H1 (cell line): ENCODE results near the gene SLC8A1. TPM values are rescaled to one million over a fixed set of nuclear protein-coding genes. Genes with fewer than 3 reads are reported as not detected.

Experiments
- POLR2A ChIP-seq, 2 experiments: IDR thresholded peaks; 1 replicate in 1 of 2; 2 replicates in 1 of 2; pipeline ENCODE4 v1.6.1; 2011; ENCODE audit warnings: low read depth in 2 of 2, low read length in 2 of 2, mild to moderate bottlenecking in 2 of 2; ENCODE audit errors: control extremely low read depth in 1 of 2
- YY1 ChIP-seq: IDR thresholded peaks from 2 replicates; pipeline ENCODE4 v1.6.1; 2011; ENCODE audit warnings: low read depth, mild to moderate bottlenecking, low read length
- polyA plus RNA-seq, 7 experiments: library from polyadenylated mRNA; depleted of rRNA in 3 of 7; stranded (reverse) in 5 of 7; unstranded in 2 of 7; fragments of >200 nt in 5 of 7; fragments of 200-250 nt in 2 of 7; gene quantifications; 1 replicate in 5 of 7; 2 replicates in 1 of 7; 4 replicates in 1 of 7; pipeline versions ENCODE4 v1.2.1 to v1.2.3, GENCODE V29; 2011 to 2013; ENCODE audit warnings: missing spikeins in 2 of 7, mixed read lengths in 2 of 7
- total RNA-seq: library from RNA; stranded (reverse); fragmentation: NEBNext Ultra II Directional; extraction: Animal tissue kit (Norgen Biotek cat#: 25700); gene quantifications from 2 replicates; pipeline ENCODE4 v1.2.1, GENCODE V29; 2021
- TF ChIP-seq, protein P1 (sequence below): fragments of 300-600 bp; sonication (generic); IDR thresholded peaks from 2 replicates; pipeline ENCODE4 v1.7.1; 2012; ENCODE audit warnings: low read length, moderate library complexity, mild to moderate bottlenecking, inconsistent platforms; ENCODE audit not compliant: insufficient replicate concordance

The SLC8A1 gene
- total and polyA plus RNA-seq, 2 of the 8 experiments (the other 6 are each of a cell fraction or from before 2014, with no cell fraction given): 0.68 to 3.6 TPM

DNA sequence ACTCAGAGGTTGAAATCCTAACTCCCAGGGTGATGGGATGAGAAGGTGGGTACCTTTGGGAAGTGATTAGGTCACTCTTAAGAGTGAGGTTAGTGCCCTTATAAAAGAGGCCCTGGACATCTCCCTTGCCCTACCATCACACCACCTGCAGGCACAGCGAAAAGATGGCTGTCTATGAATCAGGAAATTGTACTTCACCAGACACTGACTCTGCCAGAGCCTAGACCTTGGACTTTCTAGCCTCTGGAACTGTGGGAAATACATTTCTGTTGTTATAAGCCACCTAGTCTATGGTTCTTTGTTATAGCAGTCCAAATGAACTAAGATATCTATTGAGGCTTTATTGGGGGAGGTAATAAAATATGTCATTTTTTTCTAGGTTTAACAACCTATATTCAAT lies 203.6 kb downstream of the SLC8A1 start (continued):
- TF ChIP-seq, protein P1, sequence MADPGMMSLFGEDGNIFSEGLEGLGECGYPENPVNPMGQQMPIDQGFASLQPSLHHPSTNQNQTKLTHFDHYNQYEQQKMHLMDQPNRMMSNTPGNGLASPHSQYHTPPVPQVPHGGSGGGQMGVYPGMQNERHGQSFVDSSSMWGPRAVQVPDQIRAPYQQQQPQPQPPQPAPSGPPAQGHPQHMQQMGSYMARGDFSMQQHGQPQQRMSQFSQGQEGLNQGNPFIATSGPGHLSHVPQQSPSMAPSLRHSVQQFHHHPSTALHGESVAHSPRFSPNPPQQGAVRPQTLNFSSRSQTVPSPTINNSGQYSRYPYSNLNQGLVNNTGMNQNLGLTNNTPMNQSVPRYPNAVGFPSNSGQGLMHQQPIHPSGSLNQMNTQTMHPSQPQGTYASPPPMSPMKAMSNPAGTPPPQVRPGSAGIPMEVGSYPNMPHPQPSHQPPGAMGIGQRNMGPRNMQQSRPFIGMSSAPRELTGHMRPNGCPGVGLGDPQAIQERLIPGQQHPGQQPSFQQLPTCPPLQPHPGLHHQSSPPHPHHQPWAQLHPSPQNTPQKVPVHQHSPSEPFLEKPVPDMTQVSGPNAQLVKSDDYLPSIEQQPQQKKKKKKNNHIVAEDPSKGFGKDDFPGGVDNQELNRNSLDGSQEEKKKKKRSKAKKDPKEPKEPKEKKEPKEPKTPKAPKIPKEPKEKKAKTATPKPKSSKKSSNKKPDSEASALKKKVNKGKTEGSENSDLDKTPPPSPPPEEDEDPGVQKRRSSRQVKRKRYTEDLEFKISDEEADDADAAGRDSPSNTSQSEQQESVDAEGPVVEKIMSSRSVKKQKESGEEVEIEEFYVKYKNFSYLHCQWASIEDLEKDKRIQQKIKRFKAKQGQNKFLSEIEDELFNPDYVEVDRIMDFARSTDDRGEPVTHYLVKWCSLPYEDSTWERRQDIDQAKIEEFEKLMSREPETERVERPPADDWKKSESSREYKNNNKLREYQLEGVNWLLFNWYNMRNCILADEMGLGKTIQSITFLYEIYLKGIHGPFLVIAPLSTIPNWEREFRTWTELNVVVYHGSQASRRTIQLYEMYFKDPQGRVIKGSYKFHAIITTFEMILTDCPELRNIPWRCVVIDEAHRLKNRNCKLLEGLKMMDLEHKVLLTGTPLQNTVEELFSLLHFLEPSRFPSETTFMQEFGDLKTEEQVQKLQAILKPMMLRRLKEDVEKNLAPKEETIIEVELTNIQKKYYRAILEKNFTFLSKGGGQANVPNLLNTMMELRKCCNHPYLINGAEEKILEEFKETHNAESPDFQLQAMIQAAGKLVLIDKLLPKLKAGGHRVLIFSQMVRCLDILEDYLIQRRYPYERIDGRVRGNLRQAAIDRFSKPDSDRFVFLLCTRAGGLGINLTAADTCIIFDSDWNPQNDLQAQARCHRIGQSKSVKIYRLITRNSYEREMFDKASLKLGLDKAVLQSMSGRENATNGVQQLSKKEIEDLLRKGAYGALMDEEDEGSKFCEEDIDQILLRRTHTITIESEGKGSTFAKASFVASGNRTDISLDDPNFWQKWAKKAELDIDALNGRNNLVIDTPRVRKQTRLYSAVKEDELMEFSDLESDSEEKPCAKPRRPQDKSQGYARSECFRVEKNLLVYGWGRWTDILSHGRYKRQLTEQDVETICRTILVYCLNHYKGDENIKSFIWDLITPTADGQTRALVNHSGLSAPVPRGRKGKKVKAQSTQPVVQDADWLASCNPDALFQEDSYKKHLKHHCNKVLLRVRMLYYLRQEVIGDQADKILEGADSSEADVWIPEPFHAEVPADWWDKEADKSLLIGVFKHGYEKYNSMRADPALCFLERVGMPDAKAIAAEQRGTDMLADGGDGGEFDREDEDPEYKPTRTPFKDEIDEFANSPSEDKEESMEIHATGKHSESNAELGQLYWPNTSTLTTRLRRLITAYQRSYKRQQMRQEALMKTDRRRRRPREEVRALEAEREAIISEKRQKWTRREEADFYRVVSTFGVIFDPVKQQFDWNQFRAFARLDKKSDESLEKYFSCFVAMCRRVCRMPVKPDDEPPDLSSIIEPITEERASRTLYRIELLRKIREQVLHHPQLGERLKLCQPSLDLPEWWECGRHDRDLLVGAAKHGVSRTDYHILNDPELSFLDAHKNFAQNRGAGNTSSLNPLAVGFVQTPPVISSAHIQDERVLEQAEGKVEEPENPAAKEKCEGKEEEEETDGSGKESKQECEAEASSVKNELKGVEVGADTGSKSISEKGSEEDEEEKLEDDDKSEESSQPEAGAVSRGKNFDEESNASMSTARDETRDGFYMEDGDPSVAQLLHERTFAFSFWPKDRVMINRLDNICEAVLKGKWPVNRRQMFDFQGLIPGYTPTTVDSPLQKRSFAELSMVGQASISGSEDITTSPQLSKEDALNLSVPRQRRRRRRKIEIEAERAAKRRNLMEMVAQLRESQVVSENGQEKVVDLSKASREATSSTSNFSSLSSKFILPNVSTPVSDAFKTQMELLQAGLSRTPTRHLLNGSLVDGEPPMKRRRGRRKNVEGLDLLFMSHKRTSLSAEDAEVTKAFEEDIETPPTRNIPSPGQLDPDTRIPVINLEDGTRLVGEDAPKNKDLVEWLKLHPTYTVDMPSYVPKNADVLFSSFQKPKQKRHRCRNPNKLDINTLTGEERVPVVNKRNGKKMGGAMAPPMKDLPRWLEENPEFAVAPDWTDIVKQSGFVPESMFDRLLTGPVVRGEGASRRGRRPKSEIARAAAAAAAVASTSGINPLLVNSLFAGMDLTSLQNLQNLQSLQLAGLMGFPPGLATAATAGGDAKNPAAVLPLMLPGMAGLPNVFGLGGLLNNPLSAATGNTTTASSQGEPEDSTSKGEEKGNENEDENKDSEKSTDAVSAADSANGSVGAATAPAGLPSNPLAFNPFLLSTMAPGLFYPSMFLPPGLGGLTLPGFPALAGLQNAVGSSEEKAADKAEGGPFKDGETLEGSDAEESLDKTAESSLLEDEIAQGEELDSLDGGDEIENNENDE: no peak
- TF ChIP-seq POLR2A (IDR thresholded peaks at IDR 0.05; ENCODE audit: control extremely low read depth in 1 of 2, low read depth in 2 of 2, low read length in 2 of 2) (no peak), YY1 (no peak)
